Transverse colon (tissue), 4 donors: ENCODE measurements around the gene CLRN2. TPM values are rescaled to one million over a fixed set of nuclear protein-coding genes. Genes with fewer than 3 reads are reported as not detected.

ENCODE experiments used
- DNase-seq: peaks from one replicate; pipeline ENCODE4 v3.0.0-alpha.2; 2019
- H3K27ac ChIP-seq, 4 donors: fragments of 200-600 bp; sonication (generic); 2 replicates each; pipeline ENCODE4 v1.5.1; 2016 to 2018; ENCODE audit warnings: inconsistent platforms in 4 of 4
- H3K27me3 ChIP-seq: fragments of 200-600 bp; sonication (generic); 2 replicates; pipeline ENCODE4 v1.5.1; 2017; ENCODE audit warnings: inconsistent platforms
- H3K36me3 ChIP-seq, 4 donors: fragments of 200-600 bp; sonication (generic); 2 replicates each; pipeline ENCODE4 v1.5.1; 2017 to 2019; ENCODE audit warnings: inconsistent platforms in 4 of 4
- H3K4me1 ChIP-seq, 4 donors: fragments of 200-600 bp; sonication (generic); 2 replicates each; pipeline ENCODE4 v1.5.1; 2017 to 2020; ENCODE audit warnings: inconsistent platforms in 4 of 4
- H3K4me3 ChIP-seq, 4 donors: fragments of 200-600 bp; sonication (generic); 1 replicate in 1 of 4; 2 replicates in 3 of 4; pipeline versions ENCODE4 v1.5.1 to v1.6.1; 2017 to 2019; ENCODE audit warnings: inconsistent platforms in 4 of 4
- H3K9me3 ChIP-seq, 2 donors: fragments of 200-600 bp; sonication (generic); 2 replicates each; pipeline ENCODE4 v1.5.1; 2017 to 2019; ENCODE audit warnings: inconsistent platforms in 2 of 2
- EP300 ChIP-seq: sonication (generic); formaldehyde crosslinking; IDR thresholded peaks from one replicate; pipeline ENCODE4 v1.6.1; 2017; ENCODE audit warnings: antibody characterized with exemption, low read depth
- POLR2A ChIP-seq: fragments of 450-650 bp; IDR thresholded peaks from one replicate; pipeline ENCODE4 v1.6.1; 2016; ENCODE audit warnings: antibody characterized with exemption, mild to moderate bottlenecking, moderate library complexity
- POLR2AphosphoS5 ChIP-seq, 3 donors: sonication (generic); formaldehyde crosslinking; IDR thresholded peaks; one replicate each; pipeline ENCODE4 v1.6.1; 2016; ENCODE audit warnings: antibody characterized with exemption in 3 of 3
- WGBS, 2 donors: methylation state at CpG; one replicate each; pipeline ENCODE4 v1.1.5; 2018; ENCODE audit warnings: low coverage in 1 of 2; 5-methylcytosine and 5-hydroxymethylcytosine counted together
- in situ Hi-C, 4 donors: fragments of 200-750 bp; cut with MboI; loops; one replicate each; pipeline versions ENCODE4 v1.15.0 to v1.15.1; 2017; ENCODE audit warnings: low sequenced_read_pairs in 3 of 4, low pct_ligation_motif_present in 1 of 4, low pct_unique_long_range_greater_than_20kb in 1 of 4
- intact Hi-C: fragments of 100-400 bp; cut with DNase I; formaldehyde crosslinking; loops from one replicate; pipeline ENCODE4 v1.15.1; 2023; ENCODE audit warnings: low total_unique reads
- total RNA-seq, 4 donors: library from RNA; depleted of rRNA; stranded (reverse); fragments of >200 nt; gene quantifications; one replicate each; pipeline ENCODE4 v1.1.0, GENCODE V29; 2016
- TF ChIP-seq, protein P1 (sequence below), 5 experiments: fragments of 200-600 bp in 3 of 5; fragments of 450-650 bp in 2 of 5; sonication (generic) in 3 of 5; IDR thresholded peaks; 1 replicate in 2 of 5; 2 replicates in 3 of 5; pipeline ENCODE4 v1.5.1; 2016 to 2017; ENCODE audit warnings: antibody characterized with exemption in 5 of 5, inconsistent platforms in 3 of 5, mild to moderate bottlenecking in 2 of 5, moderate library complexity in 1 of 5

The CLRN2 gene
- total RNA-seq, 4 donors from 2014 or later, result not detected

DNA sequence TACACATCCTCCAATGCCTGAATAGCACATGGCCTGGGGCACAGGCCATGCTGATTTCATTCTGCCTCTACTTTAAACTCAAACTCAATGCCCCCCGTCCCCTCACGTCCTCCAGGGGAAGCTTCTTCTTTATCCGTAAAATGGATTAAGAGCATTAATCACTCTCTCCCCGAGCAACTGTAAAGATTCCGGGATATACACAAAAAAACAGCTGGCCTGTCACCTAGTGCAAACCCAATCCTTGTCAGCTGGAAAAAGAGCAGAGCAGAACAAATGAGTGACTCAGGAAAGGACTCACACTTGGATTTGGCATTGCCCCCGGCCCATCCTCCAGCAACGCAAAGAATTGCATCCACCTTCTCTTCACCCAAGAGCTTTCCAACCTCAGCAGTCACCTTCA, 10.9 kb upstream of the CLRN2 start:
- intact Hi-C loops (no loop called here), in situ Hi-C loops (no loop called here)
- H3K4me3 ChIP-seq, result no peak overlapping the region
- H3K36me3 ChIP-seq, result peaks cover 0 to 24% (median under 1%) of the 10 kb centered on the region in 4 donors
- no peaks in the 10 kb centered on the region for H3K9me3 ChIP-seq
- no peak for TF ChIP-seq POLR2A
- no peak for TF ChIP-seq EP300
- no peak for TF ChIP-seq POLR2AphosphoS5 (IDR thresholded peaks at IDR 0.05)
- TF ChIP-seq, protein P1, sequence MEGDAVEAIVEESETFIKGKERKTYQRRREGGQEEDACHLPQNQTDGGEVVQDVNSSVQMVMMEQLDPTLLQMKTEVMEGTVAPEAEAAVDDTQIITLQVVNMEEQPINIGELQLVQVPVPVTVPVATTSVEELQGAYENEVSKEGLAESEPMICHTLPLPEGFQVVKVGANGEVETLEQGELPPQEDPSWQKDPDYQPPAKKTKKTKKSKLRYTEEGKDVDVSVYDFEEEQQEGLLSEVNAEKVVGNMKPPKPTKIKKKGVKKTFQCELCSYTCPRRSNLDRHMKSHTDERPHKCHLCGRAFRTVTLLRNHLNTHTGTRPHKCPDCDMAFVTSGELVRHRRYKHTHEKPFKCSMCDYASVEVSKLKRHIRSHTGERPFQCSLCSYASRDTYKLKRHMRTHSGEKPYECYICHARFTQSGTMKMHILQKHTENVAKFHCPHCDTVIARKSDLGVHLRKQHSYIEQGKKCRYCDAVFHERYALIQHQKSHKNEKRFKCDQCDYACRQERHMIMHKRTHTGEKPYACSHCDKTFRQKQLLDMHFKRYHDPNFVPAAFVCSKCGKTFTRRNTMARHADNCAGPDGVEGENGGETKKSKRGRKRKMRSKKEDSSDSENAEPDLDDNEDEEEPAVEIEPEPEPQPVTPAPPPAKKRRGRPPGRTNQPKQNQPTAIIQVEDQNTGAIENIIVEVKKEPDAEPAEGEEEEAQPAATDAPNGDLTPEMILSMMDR (IDR thresholded peaks at IDR 0.05), result no peak
- H3K27me3 ChIP-seq, result no peaks in the 10 kb centered on the region
- DNase-seq, result no peak
- no peak overlapping the region for H3K27ac ChIP-seq
- 88 to 89% methylated on average over 6 to 7 of the region's 7 CpGs for WGBS, 2 donors
- H3K4me1 ChIP-seq, result peaks cover 0 to 8% (median 3%) of the 10 kb centered on the region in 4 donors

DNA sequence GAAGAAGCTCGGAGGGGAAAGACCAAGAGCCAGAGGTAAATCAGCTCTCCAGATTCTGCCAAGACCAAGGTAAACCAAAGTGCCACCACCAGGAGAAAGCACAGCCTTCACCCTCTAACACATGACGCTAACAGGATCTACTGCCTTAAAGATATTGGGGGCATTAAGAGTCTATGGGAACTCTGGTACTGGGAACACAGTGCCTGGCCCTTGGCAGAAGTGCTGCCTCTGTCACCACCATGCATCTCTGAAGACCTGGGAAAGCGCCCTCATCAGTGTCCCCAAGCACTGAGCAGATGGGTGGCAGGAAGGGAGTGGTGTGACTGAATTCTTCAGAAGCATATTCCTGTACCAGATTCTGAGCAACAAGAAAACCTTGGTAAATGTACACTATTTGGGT, 4.4 kb upstream of the CLRN2 start:
- DNase-seq, result no peak
- no peak for TF ChIP-seq EP300
- H3K9me3 ChIP-seq, result no peaks in the 10 kb centered on the region
- no peaks in the 10 kb centered on the region for H3K27me3 ChIP-seq
- H3K27ac ChIP-seq, result peak overlapping the region in 2 of 4 donors; percentile 62 to 84
- H3K4me1 ChIP-seq, result peaks cover 0 to 24% (median 14%) of the 10 kb centered on the region in 4 donors
- 88% methylated on average over 3 of the region's 3 CpGs; no CpG with 5 or more reads in 1 of the 2 donors for WGBS, 2 donors
- H3K36me3 ChIP-seq, result no peaks in the 10 kb centered on the region
- in situ Hi-C loops, result no loop called here
- peak overlapping the region in 2 of 4 donors; percentile 59 to 80 for H3K4me3 ChIP-seq
- intact Hi-C loops, result no loop called here

DNA sequence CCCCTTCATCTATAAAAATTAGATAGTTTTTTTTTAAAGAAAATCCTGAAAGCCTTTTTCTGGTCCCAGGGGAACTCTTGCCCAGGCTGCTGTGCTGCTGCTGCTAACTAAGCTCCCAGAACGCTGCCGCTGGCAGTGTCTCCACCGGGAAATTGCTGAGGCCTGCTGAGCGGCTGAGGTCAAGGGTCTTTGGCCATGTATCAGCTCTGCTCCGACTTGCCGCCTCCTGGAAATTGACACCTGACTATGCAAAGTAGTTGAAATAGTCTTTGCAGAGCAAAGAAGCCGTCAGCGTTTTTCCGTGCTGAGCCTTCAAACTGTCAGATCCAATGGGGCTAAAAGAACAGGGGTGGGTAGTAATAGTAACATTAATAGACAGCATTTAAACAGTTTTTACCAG, 3.9 kb upstream of the CLRN2 start:
- peak; percentile 31 for DNase-seq
- intact Hi-C loops, result no loop called here

DNA sequence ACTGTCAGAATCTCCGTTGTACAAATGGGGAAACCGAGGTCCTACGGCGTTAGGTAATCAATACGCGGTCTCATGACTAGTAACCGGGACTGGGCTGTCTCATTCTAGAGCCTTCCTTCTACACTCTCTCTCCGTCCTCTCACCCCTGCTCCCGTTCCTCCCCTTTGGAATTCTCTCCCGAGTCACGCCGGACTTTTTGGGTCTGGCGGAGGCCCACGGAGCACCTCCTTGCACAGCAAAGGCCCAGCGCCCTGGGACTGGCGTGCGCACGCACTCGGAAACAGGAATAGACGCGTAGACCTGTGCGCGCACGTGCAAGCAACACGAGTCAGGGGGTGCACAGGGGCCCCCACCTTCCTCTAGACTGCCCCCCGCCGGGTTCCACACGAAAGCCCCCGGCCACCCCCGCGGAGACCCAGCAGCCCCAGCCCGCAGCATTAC, 3.4 kb upstream of the CLRN2 start:
- in situ Hi-C loops (no loop called here), intact Hi-C loops (no loop called here)

More for the DNA sequence above, 3.9 kb upstream of the CLRN2 start:
- no peaks in the 10 kb centered on the region for H3K36me3 ChIP-seq
- in situ Hi-C loops, result no loop called here
- no peaks in the 10 kb centered on the region for H3K9me3 ChIP-seq
- TF ChIP-seq POLR2A (no peak), POLR2AphosphoS5 (IDR thresholded peaks at IDR 0.05) (no peak), EP300 (no peak)
- TF ChIP-seq, protein P1 (IDR thresholded peaks at IDR 0.05), result no peak
- WGBS, 2 donors, result 20% methylated on average over 9 of the region's 9 CpGs; no CpG with 5 or more reads in 1 of the 2 donors
- peaks cover 0 to 20% (median 12%) of the 10 kb centered on the region in 4 donors for H3K4me1 ChIP-seq
- H3K4me3 ChIP-seq, result peak overlapping the region; percentile 59 to 90 (median 84)
- H3K27me3 ChIP-seq, result no peaks in the 10 kb centered on the region
- H3K27ac ChIP-seq, result peak overlapping the region; percentile 62 to 88 (median 86)

More for the DNA sequence above, 3.4 kb upstream of the CLRN2 start:
- H3K4me1 ChIP-seq, result peaks cover 0 to 16% (median 11%) of the 10 kb centered on the region in 4 donors
- H3K27ac ChIP-seq, result peak overlapping the region; percentile 62 to 88 (median 86)
- 1 to 3% methylated on average over 15 to 25 of the region's 32 CpGs for WGBS, 2 donors
- H3K9me3 ChIP-seq, result no peaks in the 10 kb centered on the region
- no peaks in the 10 kb centered on the region for H3K36me3 ChIP-seq
- H3K27me3 ChIP-seq, result no peaks in the 10 kb centered on the region
- no peak for TF ChIP-seq POLR2A
- no peak for TF ChIP-seq POLR2AphosphoS5 (IDR thresholded peaks at IDR 0.05)
- TF ChIP-seq EP300, result no peak
- TF ChIP-seq, protein P1 (IDR thresholded peaks at IDR 0.05), result no peak
- peak; percentile 62 for DNase-seq
- H3K4me3 ChIP-seq, result peak overlapping the region; percentile 59 to 90 (median 84)
